ENCODE data around the gene THADA.

THADA gene

GRCh38 chr2:43307046-43307445, 288.8 kb downstream of the THADA start:
- Histone ChIP-seq H4K20me1 (ENCODE audit: control insufficient read depth, insufficient read depth, low read depth, low read length) (no peaks in the 10 kb centered on the region), H3K27me3 (ENCODE audit: control insufficient read depth, low read length) (no peaks in the 10 kb centered on the region), H3K79me2 (ENCODE audit: control insufficient read depth, low read length) (no peaks in the 10 kb centered on the region), H3K4me2 (ENCODE audit: low read length) (no peak overlapping the region), H3K27ac (ENCODE audit: low read depth, low read length) (no peak overlapping the region), H3K9me3 (ENCODE audit: control insufficient read depth, insufficient read depth, low read length) (no peaks in the 10 kb centered on the region), H3F3A (ENCODE audit: control insufficient read depth, insufficient read depth) (no peaks in the 10 kb centered on the region), H3K4me1 (ENCODE audit: control insufficient read depth, low read length) (no peaks in the 10 kb centered on the region; the same call in 1 of the 2 replicates), H3K9me2 (replicated peaks; ENCODE audit: control insufficient read depth, low read length) (no peaks in the 10 kb centered on the region), H3K36me3 (ENCODE audit: control insufficient read depth, low read length) (no peaks in the 10 kb centered on the region), H3K4me3 (ENCODE audit: low read length) (no peak overlapping the region)
- no peak for TF ChIP-seq EZH2phosphoT487 (IDR thresholded peaks at IDR 0.05; ENCODE audit: borderline replicate concordance, low read length)
- TF ChIP-seq, protein P1, sequence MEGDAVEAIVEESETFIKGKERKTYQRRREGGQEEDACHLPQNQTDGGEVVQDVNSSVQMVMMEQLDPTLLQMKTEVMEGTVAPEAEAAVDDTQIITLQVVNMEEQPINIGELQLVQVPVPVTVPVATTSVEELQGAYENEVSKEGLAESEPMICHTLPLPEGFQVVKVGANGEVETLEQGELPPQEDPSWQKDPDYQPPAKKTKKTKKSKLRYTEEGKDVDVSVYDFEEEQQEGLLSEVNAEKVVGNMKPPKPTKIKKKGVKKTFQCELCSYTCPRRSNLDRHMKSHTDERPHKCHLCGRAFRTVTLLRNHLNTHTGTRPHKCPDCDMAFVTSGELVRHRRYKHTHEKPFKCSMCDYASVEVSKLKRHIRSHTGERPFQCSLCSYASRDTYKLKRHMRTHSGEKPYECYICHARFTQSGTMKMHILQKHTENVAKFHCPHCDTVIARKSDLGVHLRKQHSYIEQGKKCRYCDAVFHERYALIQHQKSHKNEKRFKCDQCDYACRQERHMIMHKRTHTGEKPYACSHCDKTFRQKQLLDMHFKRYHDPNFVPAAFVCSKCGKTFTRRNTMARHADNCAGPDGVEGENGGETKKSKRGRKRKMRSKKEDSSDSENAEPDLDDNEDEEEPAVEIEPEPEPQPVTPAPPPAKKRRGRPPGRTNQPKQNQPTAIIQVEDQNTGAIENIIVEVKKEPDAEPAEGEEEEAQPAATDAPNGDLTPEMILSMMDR (IDR thresholded peaks at IDR 0.05; ENCODE audit: low read depth, low read length, poor library complexity, severe bottlenecking): no peak

GRCh38 chr2:43306197-43306596, 289.6 kb downstream of the THADA start:
- Histone ChIP-seq H3F3A (ENCODE audit: control insufficient read depth, insufficient read depth) (no peaks in the 10 kb centered on the region), H3K27me3 (ENCODE audit: control insufficient read depth, low read length) (no peaks in the 10 kb centered on the region), H3K4me3 (ENCODE audit: low read length) (no peak overlapping the region), H3K36me3 (ENCODE audit: control insufficient read depth, low read length) (no peaks in the 10 kb centered on the region), H3K4me2 (ENCODE audit: low read length) (no peak overlapping the region), H3K9me3 (ENCODE audit: control insufficient read depth, insufficient read depth, low read length) (no peaks in the 10 kb centered on the region), H4K20me1 (ENCODE audit: control insufficient read depth, insufficient read depth, low read depth, low read length) (no peaks in the 10 kb centered on the region), H3K79me2 (ENCODE audit: control insufficient read depth, low read length) (no peaks in the 10 kb centered on the region), H3K27ac (ENCODE audit: low read depth, low read length) (no peak overlapping the region), H3K4me1 (ENCODE audit: control insufficient read depth, low read length) (no peaks in the 10 kb centered on the region; the same call in 1 of the 2 replicates), H3K9me2 (replicated peaks; ENCODE audit: control insufficient read depth, low read length) (no peaks in the 10 kb centered on the region)
- TF ChIP-seq, protein P1 (IDR thresholded peaks at IDR 0.05; ENCODE audit: low read depth, low read length, poor library complexity, severe bottlenecking): no peak
- TF ChIP-seq EZH2phosphoT487 (IDR thresholded peaks at IDR 0.05; ENCODE audit: borderline replicate concordance, low read length): no peak

- Histone ChIP-seq H3K9me2 (replicated peaks; ENCODE audit: control insufficient read depth, low read length) (no peaks in the 10 kb centered on the region), H3K79me2 (ENCODE audit: control insufficient read depth, low read length) (no peaks in the 10 kb centered on the region), H3K4me3 (ENCODE audit: low read length) (no peak overlapping the region), H3K4me1 (ENCODE audit: control insufficient read depth, low read length) (no peaks in the 10 kb centered on the region; the same call in 1 of the 2 replicates), H3K9me3 (ENCODE audit: control insufficient read depth, insufficient read depth, low read length) (no peaks in the 10 kb centered on the region), H3F3A (ENCODE audit: control insufficient read depth, insufficient read depth) (no peaks in the 10 kb centered on the region), H4K20me1 (ENCODE audit: control insufficient read depth, insufficient read depth, low read depth, low read length) (no peaks in the 10 kb centered on the region), H3K27me3 (ENCODE audit: control insufficient read depth, low read length) (no peaks in the 10 kb centered on the region), H3K27ac (ENCODE audit: low read depth, low read length) (no peak overlapping the region), H3K36me3 (ENCODE audit: control insufficient read depth, low read length) (no peaks in the 10 kb centered on the region), H3K4me2 (ENCODE audit: low read length) (no peak overlapping the region)
- no peak for TF ChIP-seq EZH2phosphoT487 (IDR thresholded peaks at IDR 0.05; ENCODE audit: borderline replicate concordance, low read length)
- TF ChIP-seq, protein P1 (IDR thresholded peaks at IDR 0.05; ENCODE audit: low read depth, low read length, poor library complexity, severe bottlenecking): no peak
These were observed 290.3 kb downstream of the THADA start for GRCh38 chr2:43305517-43305916.

All from DOHH2 (cell line).